RPMI8226 (cell line): ENCODE results near the gene PIK3CG.
A peak's percentile ranks its signal among the peaks of the same experiment; 100 is the strongest.
"Not testable (repeated sequence)": the region's sequence is repeated elsewhere in the genome, so short reads cannot be mapped to it uniquely, and the experiment has no call there.

ENCODE experiments used
- DNase-seq: peaks from one replicate; pipeline ENCODE4 v3.0.0-alpha.2; 2015

Gene PIK3CG

GRCh38 chr7:106888204-106888603 is 23.1 kb downstream of the PIK3CG start:
- DNase-seq: no peak

GRCh38 chr7:106890952-106891351 is 25.9 kb downstream of the PIK3CG start:
- no peak for DNase-seq

GRCh38 chr7:106891548-106892410 is 26.7 kb downstream of the PIK3CG start:
- DNase-seq: no peak

GRCh38 chr7:106893591-106893990 is 28.5 kb downstream of the PIK3CG start:
- DNase-seq: no peak

GRCh38 chr7:106895246-106895864 is 30.3 kb downstream of the PIK3CG start:
- peak; percentile 91 for DNase-seq

GRCh38 chr7:106896231-106896630 is 31.1 kb downstream of the PIK3CG start:
- no peak for DNase-seq

- not testable (repeated sequence) for DNase-seq
Measured at GRCh38 chr7:106897553-106897952, 32.5 kb downstream of the PIK3CG start.

- not testable (repeated sequence) for DNase-seq
Measured at GRCh38 chr7:106898967-106899366, 33.9 kb downstream of the PIK3CG start.

GRCh38 chr7:106901828-106902441 is 36.9 kb downstream of the PIK3CG start:
- no peak for DNase-seq

- no peak for DNase-seq
Measured at GRCh38 chr7:106905734-106906133, 40.7 kb downstream of the PIK3CG start.

- no peak for DNase-seq
Measured at GRCh38 chr7:106911959-106912358, 46.9 kb downstream of the PIK3CG start.

- DNase-seq: no peak
Measured at GRCh38 chr7:106914018-106914607, 49.0 kb downstream of the PIK3CG start.

GRCh38 chr7:106915407-106915806 is 50.3 kb downstream of the PIK3CG start:
- no peak for DNase-seq

GRCh38 chr7:106915873-106916272 is 50.8 kb downstream of the PIK3CG start:
- DNase-seq: no peak

- no peak for DNase-seq
Measured at GRCh38 chr7:106916679-106917078, 51.6 kb downstream of the PIK3CG start.

- DNase-seq: no peak
Measured at GRCh38 chr7:106918991-106919390, 53.9 kb downstream of the PIK3CG start.

GRCh38 chr7:106924468-106924867 is 59.4 kb downstream of the PIK3CG start:
- not testable (repeated sequence) for DNase-seq

- DNase-seq: no peak
Measured at GRCh38 chr7:106926892-106927291, 61.8 kb downstream of the PIK3CG start.

- no peak for DNase-seq
Measured at GRCh38 chr7:106927536-106927935, 62.5 kb downstream of the PIK3CG start.

- DNase-seq: not testable (repeated sequence)
Measured at GRCh38 chr7:106929616-106930015, 64.5 kb downstream of the PIK3CG start.

GRCh38 chr7:106936236-106936635 is 71.2 kb downstream of the PIK3CG start:
- no peak for DNase-seq

- not testable (repeated sequence) for DNase-seq
Measured at GRCh38 chr7:106938122-106938521, 73.0 kb downstream of the PIK3CG start.

- no peak for DNase-seq
Measured at GRCh38 chr7:106938803-106939202, 73.7 kb downstream of the PIK3CG start.
